IMR-90 (cell line): ENCODE data around the gene FAM117B. TPM values are rescaled to one million over a fixed set of nuclear protein-coding genes. Genes with fewer than 3 reads are reported as not detected.
A peak's percentile ranks its signal among the peaks of the same experiment; 100 is the strongest.

Experiments
- ATAC-seq: fragments of 200-7000 bp; cut with Tn5 transposase; 2 replicates; pipeline ENCODE4 v1.9.1; 2020; ENCODE audit warnings: low read depth, mild to moderate bottlenecking, moderate library complexity
- BruUV-seq: library from RNA; stranded (reverse); fragments of 400-500 nt; replicated peaks from 2 replicates; lab custom pipeline; 2021; lab: Mats Ljungman, UMichigan
- CTCF ChIA-PET: fragments of 300-600 bp; formaldehyde crosslinking; extraction: SDS; loops from one replicate; lab custom pipeline; 2021; ENCODE audit warnings: antibody characterized with exemption; lab: Yijun Ruan, JAX
- POLR2A ChIA-PET: fragments of 300-600 bp; sonication (Branson Sonifier 250); formaldehyde crosslinking; loops from one replicate; lab custom pipeline; 2022; ENCODE audit warnings: antibody characterized with exemption; ENCODE audit not compliant: unreplicated experiment; lab: Charles Lee
- DNase-seq: peaks from one replicate; pipeline ENCODE4 v3.0.0; 2013
- H2AFZ ChIP-seq: replicated peaks from 2 replicates; pipeline ENCODE3; 2013; ENCODE audit warnings: low read length, mild to moderate bottlenecking; ENCODE audit not compliant: poor library complexity
- H2AK5ac ChIP-seq: 2 replicates; pipeline ENCODE4 v1.6.1; 2013; ENCODE audit warnings: low read depth, low read length, inconsistent platforms
- H2AK9ac ChIP-seq: replicated peaks from 2 replicates; pipeline ENCODE3; 2013; ENCODE audit warnings: mild to moderate bottlenecking, low read depth, low read length, moderate library complexity; ENCODE audit not compliant: poor library complexity
- H2BK120ac ChIP-seq: 2 replicates; pipeline ENCODE4 v1.6.1; 2013; ENCODE audit warnings: low read depth, low read length, inconsistent platforms
- H2BK15ac ChIP-seq: 3 replicates; pipeline ENCODE4 v1.6.1; 2013; ENCODE audit warnings: low read depth, low read length, inconsistent platforms
- H2BK20ac ChIP-seq: 2 replicates; pipeline ENCODE4 v1.6.1; 2013; ENCODE audit warnings: low read depth, mild to moderate bottlenecking, inconsistent platforms, low read length, moderate library complexity
- H2BK5ac ChIP-seq: 2 replicates; pipeline ENCODE4 v1.6.1; 2013; ENCODE audit warnings: mild to moderate bottlenecking, low read depth, low read length, inconsistent platforms; ENCODE audit not compliant: poor library complexity, severe bottlenecking
- H3K14ac ChIP-seq: replicated peaks from 2 replicates; pipeline ENCODE4 v1.6.1; 2013; ENCODE audit warnings: low read depth, low read length, inconsistent platforms
- H3K18ac ChIP-seq: 2 replicates; pipeline ENCODE4 v1.6.1; 2013; ENCODE audit warnings: low read depth, low read length, control low read depth
- H3K23ac ChIP-seq: 2 replicates; pipeline ENCODE4 v1.6.1; 2013; ENCODE audit warnings: low read depth, low read length, inconsistent platforms
- H3K27ac ChIP-seq: 2 replicates; pipeline ENCODE4 v1.5.1; 2013; ENCODE audit warnings: mild to moderate bottlenecking, control low read depth, low read length; ENCODE audit not compliant: insufficient read depth
- H3K27me3 ChIP-seq: 2 replicates; pipeline ENCODE4 v1.6.1; 2013; ENCODE audit warnings: low read length; ENCODE audit not compliant: control insufficient read depth, insufficient read depth
- H3K36me3 ChIP-seq: 2 replicates; pipeline ENCODE4 v1.6.1; 2013; ENCODE audit warnings: low read length, mixed read lengths; ENCODE audit not compliant: control insufficient read depth, insufficient read depth
- H3K4ac ChIP-seq: 2 replicates; pipeline ENCODE4 v1.6.1; 2013; ENCODE audit warnings: low read depth, low read length, inconsistent platforms
- H3K4me1 ChIP-seq: 2 replicates; pipeline ENCODE4 v1.6.1; 2013; ENCODE audit warnings: low read length, mixed read lengths; ENCODE audit not compliant: control insufficient read depth, insufficient read depth
- H3K4me2 ChIP-seq: 2 replicates; pipeline ENCODE4 v1.6.1; 2013; ENCODE audit warnings: low read depth, mild to moderate bottlenecking, control low read depth, low read length, moderate library complexity
- H3K4me3 ChIP-seq: 2 replicates; pipeline ENCODE4 v1.5.1; 2013; ENCODE audit warnings: low read depth, mild to moderate bottlenecking, control low read depth, low read length, moderate library complexity; ENCODE audit not compliant: insufficient read depth
- H3K56ac ChIP-seq: 2 replicates; pipeline ENCODE4 v1.6.1; 2013; ENCODE audit warnings: low read length, inconsistent platforms; ENCODE audit not compliant: insufficient read depth; ENCODE audit errors: extremely low read depth
- H3K79me1 ChIP-seq, 2 experiments: 2 replicates each; pipeline ENCODE4 v1.6.1; 2013; ENCODE audit warnings: low read length in 2 of 2, inconsistent platforms in 1 of 2, low read depth in 1 of 2
- H3K9ac ChIP-seq: 2 replicates; pipeline ENCODE4 v1.6.1; 2013; ENCODE audit warnings: low read depth, low read length, control low read depth
- H3K9me1 ChIP-seq: 2 replicates; pipeline ENCODE4 v1.6.1; 2013; ENCODE audit warnings: low read length, inconsistent platforms; ENCODE audit not compliant: insufficient read depth
- H3K9me3 ChIP-seq: 2 replicates; pipeline ENCODE4 v1.6.1; 2013; ENCODE audit warnings: low read length; ENCODE audit not compliant: control insufficient read depth, insufficient read depth
- H4K20me1 ChIP-seq: 2 replicates; pipeline ENCODE4 v1.6.1; 2013; ENCODE audit warnings: low read length, inconsistent platforms; ENCODE audit not compliant: insufficient read depth
- H4K5ac ChIP-seq: 2 replicates; pipeline ENCODE4 v1.6.1; 2013; ENCODE audit warnings: mild to moderate bottlenecking, low read depth, low read length, control low read depth
- H4K8ac ChIP-seq, 2 experiments: 2 replicates each; pipeline ENCODE4 v1.6.1; 2013; ENCODE audit warnings: low read depth in 2 of 2, low read length in 2 of 2, control low read depth in 1 of 2, inconsistent platforms in 1 of 2
- H4K91ac ChIP-seq: 2 replicates; pipeline ENCODE4 v1.6.1; 2013; ENCODE audit warnings: low read depth, low read length, inconsistent platforms; ENCODE audit not compliant: insufficient read depth
- CEBPB ChIP-seq: IDR thresholded peaks from 2 replicates; pipeline ENCODE4 v1.6.1; 2012; ENCODE audit warnings: low read depth, low read length, improper control_type of control experiment
- NFE2L2 ChIP-seq: fragments of 150-350 bp; IDR thresholded peaks from 2 replicates; pipeline ENCODE4 v1.6.1; 2016; ENCODE audit warnings: low read depth, mild to moderate bottlenecking, low read length
- WGBS, 2 experiments: methylation state at CpG; one replicate each; pipeline versions ENCODE4 v1.1.5 to v1.1.7; 2013; ENCODE audit warnings: missing lambda C conversion rate in 2 of 2; ENCODE audit not compliant: insufficient read length in 1 of 2; ENCODE audit errors: extremely low coverage in 2 of 2; 5-methylcytosine and 5-hydroxymethylcytosine counted together
- dilution Hi-C: fragments of 300-500 bp; cut with HindIII; formaldehyde crosslinking; loops from one replicate; pipeline ENCODE4 v1.14.3; 2018; ENCODE audit warnings: low sequenced_read_pairs; ENCODE audit not compliant: unreplicated experiment
- in situ Hi-C: fragments of 300-500 bp; cut with MboI; formaldehyde crosslinking; loops from 3 replicates; pipeline ENCODE4 v1.14.3; 2019; ENCODE audit warnings: low sequenced_read_pairs, inconsistent platforms, mixed read lengths
- intact Hi-C: fragments of 100-400 bp; cut with micrococcal nuclease; formaldehyde crosslinking; loops from 2 replicates; pipeline ENCODE4 v1.10.0; 2022
- polyA plus RNA-seq, 3 experiments: library from polyadenylated mRNA; depleted of rRNA; stranded (reverse); fragments of >200 nt; gene quantifications; 2 replicates each; pipeline ENCODE4 v1.2.3, GENCODE V29; 2012; ENCODE audit warnings: low replicate concordance in 1 of 3
- total RNA-seq: library from RNA; depleted of rRNA; stranded (reverse); fragments of >200 nt; gene quantifications from 2 replicates; pipeline ENCODE4 v1.2.3, GENCODE V29; 2012

Gene FAM117B
- total and polyA plus RNA-seq, 2 of the 4 experiments (the other 2 are of a cell fraction), result 0.54 to 0.79 TPM

DNA sequence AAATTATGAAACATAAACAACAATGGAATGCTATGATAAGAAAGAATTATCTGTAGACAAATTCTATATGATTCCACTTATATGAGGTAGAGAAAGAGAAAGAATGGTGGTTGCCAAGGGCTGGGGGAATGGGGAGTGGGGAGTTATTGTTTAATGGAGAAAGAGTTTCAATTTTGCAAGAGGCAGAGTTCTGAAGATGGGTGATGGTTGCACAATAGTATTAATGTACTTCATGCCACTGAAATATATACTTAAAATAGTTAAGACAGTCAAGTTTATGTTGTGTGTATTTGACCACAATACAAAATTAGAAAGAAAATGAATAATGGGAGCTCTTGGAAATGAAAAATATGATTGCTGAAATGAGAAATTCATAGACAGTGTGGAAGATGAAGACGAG, 22.6 kb upstream of the FAM117B start:
- Histone ChIP-seq H3K9me3 (no peaks in the 10 kb centered on the region), H4K8ac (no peak overlapping the region), H4K20me1 (no peaks in the 10 kb centered on the region), H3K9ac (no peak overlapping the region), H3K4me3 (no peak overlapping the region), H2BK15ac (no peak overlapping the region), H3K36me3 (no peaks in the 10 kb centered on the region), H3K4me2 (no peak overlapping the region), H2AK5ac (no peak overlapping the region), H3K27ac (no peak overlapping the region), H3K18ac (no peak overlapping the region), H2AK9ac (no peak overlapping the region), H3K4me1 (no peaks in the 10 kb centered on the region), H2BK20ac (no peak overlapping the region), H3K9me1 (no peaks in the 10 kb centered on the region; the same call in 1 of the 2 replicates), H3K23ac (no peak overlapping the region), H2AFZ (no peak overlapping the region), H2BK5ac (no peak overlapping the region), H4K91ac (no peak overlapping the region), H4K5ac (no peak overlapping the region), H3K27me3 (no peaks in the 10 kb centered on the region), H3K56ac (no peak overlapping the region), H3K4ac (no peak overlapping the region), H2BK120ac (no peak overlapping the region), H3K79me1 (no peaks in the 10 kb centered on the region), H3K14ac (no peak overlapping the region)
- no peak for DNase-seq
- dilution Hi-C loops, result no loop called here
- no peak for TF ChIP-seq NFE2L2
- TF ChIP-seq CEBPB, result peak; percentile 76
- 88% methylated on average over 1 of the region's 1 CpG; no CpG with 5 or more reads in 1 of the 2 experiments for WGBS, 2 experiments
- in situ Hi-C loops, result no loop called here
- BruUV-seq, result no TSS peak
- CTCF ChIA-PET, result interaction anchor here (0.7 kb wide), 1 partner anchor 576 kb away, joined by 3 read pairs; no protein-coding TSS in a partner anchor
- intact Hi-C loops, result no loop called here
- ATAC-seq, result no peak
- POLR2A ChIA-PET, result no interaction called here
